ENCODE measurements around the gene ACTN1.
"Not testable (repeated sequence)": the region's sequence is repeated elsewhere in the genome, so short reads cannot be mapped to it uniquely, and the experiment has no call there.

Gene ACTN1

GRCh38 chr14:68853749-68854148, 125.4 kb downstream of the ACTN1 start:
- FAIRE-seq = no peak

DNA sequence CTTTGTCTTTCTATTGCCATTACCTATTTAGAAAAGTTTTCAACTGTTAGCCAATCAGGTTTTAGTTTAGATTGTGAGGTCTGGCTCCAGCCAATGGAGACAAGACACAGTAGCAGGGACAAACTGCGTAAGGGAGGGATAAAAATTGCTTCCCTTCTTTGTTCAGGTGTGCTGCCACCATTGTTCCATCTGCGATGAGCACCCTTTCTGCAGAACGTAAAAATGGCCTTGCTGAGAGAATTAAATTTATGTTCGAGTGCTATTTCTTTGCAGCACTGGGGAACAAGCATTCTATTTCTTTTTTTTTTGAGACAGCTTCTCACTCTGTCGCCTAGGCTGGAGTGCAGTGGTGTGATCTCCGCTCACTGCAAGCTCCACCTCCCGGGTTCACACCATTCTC, 126.6 kb downstream of the ACTN1 start:
- not testable (repeated sequence) for FAIRE-seq

- FAIRE-seq = no peak
Measured at GRCh38 chr14:68851078-68851477, 128.0 kb downstream of the ACTN1 start.

GRCh38 chr14:68849416-68849815, 129.7 kb downstream of the ACTN1 start:
- no peak for FAIRE-seq

DNA sequence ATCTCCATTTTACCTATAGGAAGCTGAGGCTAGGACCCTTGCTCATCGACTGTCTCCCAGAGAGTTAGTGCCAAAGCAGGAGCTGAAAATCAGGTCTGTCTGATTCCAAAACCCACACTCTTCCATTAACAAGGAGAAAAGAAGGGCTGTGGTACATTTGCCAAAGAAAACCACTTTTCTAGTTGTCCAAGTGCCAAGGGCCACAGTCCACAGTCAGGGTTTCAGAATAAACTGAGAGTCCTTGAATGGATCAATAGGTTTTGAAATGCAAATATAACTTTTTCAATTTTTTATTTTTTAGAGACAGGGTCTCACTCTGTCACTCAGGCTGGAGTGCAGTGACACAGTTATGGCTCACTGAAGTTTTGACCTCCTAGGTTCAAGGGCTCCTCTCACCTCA, 130.8 kb downstream of the ACTN1 start:
- FAIRE-seq = no peak

DNA sequence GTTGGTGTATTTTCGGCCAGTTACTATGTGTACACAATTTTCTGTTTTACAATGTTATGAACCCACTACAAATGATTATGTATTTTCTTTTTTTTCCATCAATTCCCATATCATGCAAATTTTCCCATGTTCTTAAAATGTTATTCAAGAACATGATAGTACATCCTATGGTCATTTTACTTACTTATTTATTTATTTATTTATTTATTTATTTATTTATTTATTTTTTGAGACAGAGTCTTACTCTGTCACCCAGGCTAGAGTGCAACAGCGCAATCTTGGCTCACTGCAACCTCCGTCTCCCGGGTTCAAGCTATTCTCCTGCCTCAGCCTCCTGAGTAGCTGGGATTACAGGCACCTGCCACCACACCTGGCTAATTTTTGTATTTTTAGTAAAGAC, 131.5 kb downstream of the ACTN1 start:
- FAIRE-seq = not testable (repeated sequence)

DNA sequence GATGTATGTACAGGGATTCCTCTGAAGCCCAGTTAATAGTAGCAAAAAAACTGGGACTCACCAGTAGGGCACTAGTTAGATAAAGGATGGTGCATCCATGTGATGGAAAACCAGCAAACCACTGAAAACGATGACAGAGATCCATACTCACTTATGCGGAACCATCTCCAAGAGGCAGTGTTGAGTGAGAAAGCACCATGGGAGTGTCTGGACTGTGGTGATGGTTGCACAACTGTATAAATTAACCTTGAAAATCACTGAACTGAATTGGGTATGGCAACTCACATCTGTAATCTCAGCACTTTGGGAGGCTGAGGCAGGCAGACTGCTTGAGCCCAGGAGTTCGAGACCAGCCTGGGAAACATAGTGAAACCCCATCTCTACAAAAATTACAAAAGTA, 132.6 kb downstream of the ACTN1 start:
- FAIRE-seq = no peak

DNA sequence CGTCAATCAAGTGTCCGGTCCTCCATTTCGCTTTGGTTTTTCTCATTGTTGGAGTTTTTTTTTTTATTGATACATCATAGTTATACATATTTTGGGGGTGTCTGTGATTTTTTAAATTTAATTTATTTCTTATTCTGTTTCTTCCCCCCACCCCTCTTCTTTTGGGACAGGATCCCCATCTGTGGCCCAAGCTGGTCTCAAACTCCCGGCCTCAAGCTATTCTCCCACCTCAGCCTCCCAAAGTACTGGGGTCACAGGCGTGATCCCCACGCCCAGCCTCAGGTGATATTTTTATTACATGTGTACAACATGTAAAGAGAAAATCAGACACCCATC, 134.9 kb downstream of the ACTN1 start:
- no peak for FAIRE-seq

DNA sequence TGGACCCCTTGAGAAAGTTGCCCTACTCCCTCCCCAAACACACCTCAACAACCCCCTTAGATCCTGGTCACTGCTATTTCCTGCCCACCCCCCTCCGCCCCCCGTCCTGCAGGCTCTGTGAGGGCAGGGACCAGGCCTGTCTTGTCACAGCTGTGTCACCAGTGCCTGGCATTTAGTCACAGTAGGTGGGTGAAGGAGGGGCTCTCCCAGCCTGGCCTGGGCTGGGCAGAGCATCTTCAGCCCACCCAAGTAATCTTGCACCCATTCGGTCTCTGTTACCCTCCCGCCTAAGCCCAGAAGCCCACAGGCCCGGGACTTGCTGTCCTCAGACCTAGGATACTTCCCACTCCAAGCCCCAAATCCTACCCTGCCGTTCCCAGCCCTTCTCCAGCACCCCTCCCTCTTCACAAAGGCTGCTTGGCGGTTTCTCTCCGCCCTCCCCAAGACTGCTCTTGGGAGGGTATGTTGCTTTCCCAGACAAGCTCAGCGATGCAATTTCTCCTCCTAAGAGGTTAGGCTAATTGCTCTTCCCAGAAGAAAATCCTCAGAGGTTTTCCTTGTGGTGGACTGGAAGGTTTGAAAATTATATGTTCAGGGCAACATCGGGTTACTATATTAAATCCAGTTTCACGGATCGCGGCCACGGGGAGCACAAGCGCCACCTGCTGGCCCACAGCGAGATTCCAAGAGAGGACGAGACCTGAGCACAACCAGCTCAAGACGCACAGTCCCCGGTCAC, 135.5 kb downstream of the ACTN1 start:
- FAIRE-seq = no peak

DNA sequence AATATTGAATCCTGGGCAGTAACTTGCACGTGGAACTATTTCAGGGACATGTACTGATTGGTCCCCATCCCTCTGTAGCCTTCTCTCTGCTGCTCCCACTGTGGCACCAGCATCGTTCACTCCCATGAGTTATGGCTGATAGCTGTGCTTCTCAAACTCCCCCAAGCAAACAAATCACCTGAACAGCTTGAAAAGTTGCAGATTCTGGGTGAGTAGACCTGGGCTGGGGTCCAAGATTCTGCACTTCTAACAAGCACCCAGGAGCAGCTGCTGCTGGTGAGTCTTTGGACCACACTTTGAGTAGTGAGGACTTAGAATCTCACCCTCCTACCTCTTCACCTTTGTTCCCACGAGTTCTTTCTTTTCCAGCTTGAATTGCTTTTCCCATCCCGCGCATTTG, 136.8 kb downstream of the ACTN1 start:
- no peak for FAIRE-seq

- FAIRE-seq = no peak
Measured at GRCh38 chr14:68841016-68841809, 137.9 kb downstream of the ACTN1 start.

DNA sequence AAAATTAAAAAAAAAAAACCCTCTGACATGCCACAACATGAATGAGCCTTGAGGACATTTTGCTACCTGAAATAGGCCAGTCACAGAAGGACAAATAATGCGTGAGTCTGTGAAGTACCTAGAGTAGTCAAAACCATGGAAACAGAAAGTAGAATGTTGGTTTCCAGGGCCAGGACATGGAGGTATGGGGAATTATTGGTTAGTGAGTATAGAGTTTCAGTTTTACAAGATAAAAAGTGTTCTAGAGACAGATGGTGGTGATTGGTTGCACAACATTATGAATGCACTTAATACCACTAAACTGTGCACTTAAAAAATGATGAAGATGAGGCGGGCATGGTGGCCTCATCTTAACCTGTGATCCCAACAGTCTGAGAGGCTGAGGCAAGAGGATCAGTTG, 138.6 kb downstream of the ACTN1 start:
- no peak for FAIRE-seq

DNA sequence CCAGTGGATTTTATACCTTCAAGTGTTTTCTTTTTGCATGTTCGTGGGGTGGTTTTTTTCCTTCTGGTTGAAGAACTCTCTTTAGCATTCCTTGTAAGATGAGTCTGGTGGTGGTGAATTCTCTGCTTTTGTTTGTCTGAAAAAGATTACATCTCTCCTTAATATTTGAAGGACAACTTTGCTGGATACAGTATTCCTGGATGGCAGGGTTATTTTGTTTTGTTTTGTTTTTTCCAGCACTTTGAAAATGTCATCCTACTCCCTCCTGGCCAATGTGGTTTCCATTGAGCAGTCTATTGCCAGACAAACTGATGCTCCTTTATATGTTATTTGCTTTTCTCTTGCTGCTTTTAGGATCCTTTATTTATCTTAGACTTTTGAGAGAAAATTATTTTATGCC, 143.0 kb downstream of the ACTN1 start:
- FAIRE-seq = no peak

- FAIRE-seq = no peak
Measured at GRCh38 chr14:68834816-68835215, 144.3 kb downstream of the ACTN1 start.

GRCh38 chr14:68828698-68829097, 150.4 kb downstream of the ACTN1 start:
- no peak for FAIRE-seq

DNA sequence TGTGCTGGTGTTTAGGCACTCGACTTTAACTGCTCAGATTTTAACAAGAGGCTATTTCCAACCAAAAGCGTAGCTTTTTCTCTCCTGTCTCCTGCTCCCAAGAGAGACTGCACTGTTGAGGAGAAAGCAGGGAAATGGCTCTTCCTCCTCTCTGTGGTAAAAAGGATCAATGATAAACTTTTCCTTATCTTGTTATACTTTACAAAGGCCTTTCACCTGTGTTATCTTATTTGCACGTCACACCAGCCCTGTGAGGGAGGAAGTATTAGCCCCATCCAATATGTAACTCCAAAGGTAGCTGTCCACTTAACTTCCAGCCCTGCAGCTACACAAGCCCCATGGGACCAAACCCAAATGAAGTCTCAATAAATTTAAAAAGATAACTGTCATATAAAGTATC, 153.4 kb downstream of the ACTN1 start:
- no peak for FAIRE-seq

DNA sequence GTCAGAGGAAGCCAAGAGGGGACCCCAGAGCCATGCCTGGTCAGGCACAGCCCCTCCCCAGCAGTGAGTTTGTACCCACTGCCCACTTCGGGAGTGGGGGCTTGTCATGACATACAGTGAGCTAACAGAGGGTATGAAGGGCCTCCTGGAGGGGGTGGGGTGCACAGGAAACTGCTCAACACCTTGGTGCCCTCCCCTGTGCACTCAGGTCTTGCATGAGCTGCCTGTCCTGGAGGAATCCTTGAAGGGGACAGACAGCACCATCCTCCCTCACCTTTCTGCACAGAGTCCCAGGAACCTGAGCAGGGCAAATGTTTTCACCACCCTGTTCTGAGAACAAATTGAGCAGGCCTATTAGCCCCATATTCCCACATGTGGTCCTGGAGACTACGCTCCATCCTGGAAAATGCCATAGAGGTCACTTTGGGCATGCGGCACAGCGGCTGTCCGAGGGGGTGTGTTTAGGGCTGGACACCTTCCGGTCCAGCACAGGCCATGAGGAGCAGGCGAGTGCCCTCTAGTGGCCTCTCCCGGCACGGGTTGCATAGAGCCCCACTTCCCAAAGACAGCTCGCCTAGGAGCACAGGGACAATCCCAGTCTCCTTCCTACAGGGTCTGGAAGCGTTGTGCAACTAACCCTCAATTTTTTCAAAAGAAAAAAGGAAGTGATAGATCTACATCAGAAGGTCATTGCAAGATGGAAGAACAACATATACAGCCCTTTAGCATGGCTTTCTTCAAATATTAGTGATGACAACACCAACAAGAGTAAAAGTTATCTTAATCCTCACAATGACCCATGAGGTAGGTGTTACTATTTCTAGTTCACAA, 154.4 kb downstream of the ACTN1 start:
- FAIRE-seq = no peak

DNA sequence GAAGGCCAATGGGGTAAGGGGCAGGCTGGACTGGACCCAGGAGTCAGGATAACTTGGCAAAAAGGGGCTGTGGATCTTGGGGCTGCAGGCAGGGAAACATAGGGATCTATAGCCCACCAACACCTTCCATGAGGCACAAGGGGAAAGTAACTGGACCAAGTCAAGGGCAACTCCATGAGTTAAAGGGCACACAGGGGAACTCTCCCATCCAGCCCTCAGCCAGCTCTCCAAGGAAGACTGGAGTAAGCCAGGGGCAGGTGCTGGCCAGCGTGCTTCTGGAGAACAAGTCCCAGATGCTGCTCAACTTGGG, 154.9 kb downstream of the ACTN1 start:
- FAIRE-seq = no peak

Data from endometrium (tissue), 2 donors.